Gastrocnemius medialis (tissue), 4 donors: ENCODE results near the gene MNX1. TPM values are rescaled to one million over a fixed set of nuclear protein-coding genes. Genes with fewer than 3 reads are reported as not detected.
A peak's percentile ranks its signal among the peaks of the same experiment; 100 is the strongest.

Source experiments
- ATAC-seq, 2 donors: fragments of 150-250 bp; one replicate each; pipeline ENCODE4 v1.9.1; 2016
- DNase-seq, 2 donors: peaks; one replicate each; pipeline ENCODE4 v3.0.0-alpha.2; 2019
- H3K27ac ChIP-seq, 4 donors: fragments of 200-600 bp; sonication (generic); 1 replicate in 1 of 4; 2 replicates in 3 of 4; pipeline ENCODE4 v1.5.1; 2016 to 2018; ENCODE audit warnings: mild to moderate bottlenecking in 2 of 4, moderate library complexity in 1 of 4
- H3K27me3 ChIP-seq, 3 donors: fragments of 200-600 bp; sonication (generic) in 2 of 3; 1 replicate in 1 of 3; 2 replicates in 2 of 3; pipeline versions ENCODE4 v1.5.1 to v1.6.0; 2016 to 2019; ENCODE audit warnings: mild to moderate bottlenecking in 1 of 3, moderate library complexity in 1 of 3
- H3K36me3 ChIP-seq, 2 donors: fragments of 200-600 bp; sonication (generic) in 1 of 2; one replicate each; pipeline ENCODE4 v1.5.1; 2017 to 2018
- H3K4me1 ChIP-seq, 2 donors: fragments of 200-600 bp; sonication (generic) in 1 of 2; one replicate each; pipeline ENCODE4 v1.5.1; 2016 to 2017; ENCODE audit warnings: mild to moderate bottlenecking in 2 of 2
- H3K4me3 ChIP-seq, 4 donors: fragments of 200-600 bp; sonication (generic) in 3 of 4; 1 replicate in 1 of 4; 2 replicates in 3 of 4; pipeline ENCODE4 v1.5.1; 2016 to 2019; ENCODE audit warnings: mild to moderate bottlenecking in 2 of 4
- H3K9me3 ChIP-seq, 3 donors: fragments of 200-600 bp; sonication (generic) in 2 of 3; 1 replicate in 1 of 3; 2 replicates in 2 of 3; pipeline ENCODE4 v1.5.1; 2016 to 2019
- POLR2A ChIP-seq, 2 donors: fragments of 450-650 bp; IDR thresholded peaks; one replicate each; pipeline ENCODE4 v1.6.1; 2017; ENCODE audit warnings: antibody characterized with exemption in 2 of 2, mild to moderate bottlenecking in 2 of 2, moderate library complexity in 2 of 2
- in situ Hi-C, 4 donors: fragments of 200-750 bp; cut with MboI; loops; one replicate each; pipeline versions ENCODE4 v1.15.0 to v1.8.0; 2017; ENCODE audit warnings: low sequenced_read_pairs in 4 of 4
- intact Hi-C: fragments of 100-400 bp; cut with DNase I; formaldehyde crosslinking; loops from one replicate; pipeline ENCODE4 v1.15.1; 2023; ENCODE audit warnings: low total_unique reads
- total RNA-seq, 4 donors: library from RNA; depleted of rRNA; stranded (reverse); fragments of >200 nt; gene quantifications; one replicate each; pipeline versions ENCODE4 v1.1.0 to v1.2.3, GENCODE V29; 2016
- TF ChIP-seq, protein P1 (sequence below), 5 experiments: fragments of 450-650 bp in 3 of 5; fragments of 200-600 bp in 2 of 5; sonication (generic) in 2 of 5; IDR thresholded peaks in 4 of 5; conservative IDR thresholded peaks in 1 of 5; 1 replicate in 4 of 5; 2 replicates in 1 of 5; pipeline ENCODE4 v1.5.1; 2016 to 2019; ENCODE audit warnings: antibody characterized with exemption in 5 of 5, mild to moderate bottlenecking in 3 of 5, moderate library complexity in 3 of 5

The MNX1 gene
- total RNA-seq, 4 donors from 2014 or later = 0.16 to 0.20 TPM; not detected in 2

DNA sequence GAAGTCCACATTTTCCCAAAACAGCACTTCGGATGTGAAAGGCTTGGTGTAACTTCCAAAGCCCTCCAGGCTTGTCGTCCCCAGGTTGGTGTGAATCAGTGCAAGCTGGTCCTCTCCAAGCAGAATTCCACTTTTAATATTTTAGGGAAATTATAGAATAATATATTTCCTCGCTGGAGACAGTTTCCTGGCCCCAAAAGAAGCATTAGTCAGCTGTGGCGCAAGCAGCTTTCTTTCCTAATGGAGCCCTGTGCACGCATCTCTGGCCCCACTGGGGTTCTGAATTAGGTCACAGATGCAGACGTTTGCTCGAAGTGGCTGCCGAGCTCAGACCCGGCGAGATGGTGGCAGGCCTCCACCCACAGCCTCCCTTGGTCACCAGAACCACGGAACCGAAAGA, 33.3 kb upstream of the MNX1 start:
- H3K36me3 ChIP-seq = no peaks in the 10 kb centered on the region
- in situ Hi-C loops (no loop called here), intact Hi-C loops (loop anchor here (5.0 kb wide), 1 partner anchor 51 kb away; no protein-coding TSS in a partner anchor)
- peaks cover 0 to 5% (median 3%) of the 10 kb centered on the region in 3 donors for H3K27me3 ChIP-seq
- ATAC-seq (peak; percentile 72 to 74), DNase-seq (peak; percentile 28 to 58)
- TF ChIP-seq POLR2A (IDR thresholded peaks at IDR 0.05) = no peak
- TF ChIP-seq, protein P1, sequence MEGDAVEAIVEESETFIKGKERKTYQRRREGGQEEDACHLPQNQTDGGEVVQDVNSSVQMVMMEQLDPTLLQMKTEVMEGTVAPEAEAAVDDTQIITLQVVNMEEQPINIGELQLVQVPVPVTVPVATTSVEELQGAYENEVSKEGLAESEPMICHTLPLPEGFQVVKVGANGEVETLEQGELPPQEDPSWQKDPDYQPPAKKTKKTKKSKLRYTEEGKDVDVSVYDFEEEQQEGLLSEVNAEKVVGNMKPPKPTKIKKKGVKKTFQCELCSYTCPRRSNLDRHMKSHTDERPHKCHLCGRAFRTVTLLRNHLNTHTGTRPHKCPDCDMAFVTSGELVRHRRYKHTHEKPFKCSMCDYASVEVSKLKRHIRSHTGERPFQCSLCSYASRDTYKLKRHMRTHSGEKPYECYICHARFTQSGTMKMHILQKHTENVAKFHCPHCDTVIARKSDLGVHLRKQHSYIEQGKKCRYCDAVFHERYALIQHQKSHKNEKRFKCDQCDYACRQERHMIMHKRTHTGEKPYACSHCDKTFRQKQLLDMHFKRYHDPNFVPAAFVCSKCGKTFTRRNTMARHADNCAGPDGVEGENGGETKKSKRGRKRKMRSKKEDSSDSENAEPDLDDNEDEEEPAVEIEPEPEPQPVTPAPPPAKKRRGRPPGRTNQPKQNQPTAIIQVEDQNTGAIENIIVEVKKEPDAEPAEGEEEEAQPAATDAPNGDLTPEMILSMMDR (IDR thresholded peaks at IDR 0.05 in 4 of 5, conservative IDR thresholded peaks at IDR 0.05 in 1 of 5) = no peak
- H3K4me1 ChIP-seq = no peaks in the 10 kb centered on the region
- no peak overlapping the region for H3K4me3 ChIP-seq
- H3K27ac ChIP-seq = peak overlapping the region in 1 of 4 donors; percentile 31
- H3K9me3 ChIP-seq = no peaks in the 10 kb centered on the region

DNA sequence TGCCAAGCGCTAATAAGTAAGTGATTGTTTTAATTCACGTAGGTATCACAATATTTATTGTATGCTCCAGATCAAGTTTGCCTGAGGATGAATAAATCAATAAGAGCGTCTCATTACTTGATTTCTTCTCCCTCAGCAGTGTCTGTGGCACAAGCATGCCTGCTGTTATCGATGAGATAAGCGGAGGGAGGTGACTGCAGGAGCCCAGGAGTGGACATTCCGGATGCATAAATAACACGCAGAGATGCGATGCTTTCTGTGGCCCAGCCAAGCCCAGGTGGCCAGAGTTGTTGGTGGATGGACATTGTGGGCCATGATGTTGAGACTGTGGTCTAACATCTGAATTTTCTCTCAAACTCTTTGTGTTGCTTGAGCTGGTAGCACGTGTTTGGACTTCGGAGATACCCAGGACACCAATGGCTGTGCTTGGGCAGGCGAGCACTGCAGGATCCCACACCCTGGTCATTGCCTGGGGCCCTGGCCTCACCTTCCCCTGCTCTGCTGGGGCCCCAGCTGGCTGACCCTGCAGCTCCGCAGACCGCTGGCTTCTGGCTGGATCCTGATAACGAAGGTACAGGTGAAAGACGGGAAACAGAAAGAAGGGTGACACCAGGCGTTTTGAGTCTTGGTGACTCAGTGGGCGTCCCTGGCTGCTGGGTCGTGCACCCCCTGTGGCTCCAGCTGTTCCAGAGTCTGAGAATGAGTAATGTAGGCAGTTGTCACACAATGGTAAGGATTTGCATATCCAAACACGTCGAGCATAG, 31.2 kb upstream of the MNX1 start:
- no peaks in the 10 kb centered on the region for H3K4me1 ChIP-seq
- H3K27me3 ChIP-seq = peaks cover 0 to 6% (median 5%) of the 10 kb centered on the region in 3 donors
- no peak overlapping the region for H3K4me3 ChIP-seq
- no peaks in the 10 kb centered on the region for H3K9me3 ChIP-seq
- TF ChIP-seq, protein P1 (IDR thresholded peaks at IDR 0.05 in 4 of 5, conservative IDR thresholded peaks at IDR 0.05 in 1 of 5) = no peak
- no peak for TF ChIP-seq POLR2A (IDR thresholded peaks at IDR 0.05)
- in situ Hi-C loops = no loop called here
- no peak overlapping the region for H3K27ac ChIP-seq
- intact Hi-C loops = loop anchor here (5.0 kb wide), 1 partner anchor 49 kb away; no protein-coding TSS in a partner anchor
- DNase-seq (no peak), ATAC-seq (no peak)
- no peaks in the 10 kb centered on the region for H3K36me3 ChIP-seq

DNA sequence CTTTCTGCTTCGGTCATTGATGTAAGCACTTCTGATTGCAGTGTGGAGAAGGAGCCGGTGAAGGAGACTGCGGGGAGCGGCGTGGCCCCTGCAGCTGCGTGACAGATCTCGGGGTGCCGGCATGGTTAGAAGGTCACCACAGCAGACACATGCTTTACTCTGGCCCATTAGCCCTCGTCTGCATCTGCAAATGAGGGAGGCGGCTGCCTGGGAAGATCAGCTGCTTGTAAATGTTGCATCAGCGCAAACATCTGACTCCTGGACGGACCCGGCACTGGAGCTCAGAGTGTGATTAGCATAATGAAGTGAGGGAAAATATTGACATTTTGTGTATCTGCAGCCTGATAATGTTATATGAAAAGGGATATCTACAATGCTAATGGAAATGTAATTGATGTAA, 30.5 kb upstream of the MNX1 start:
- ATAC-seq (no peak), DNase-seq (no peak)
- H3K4me1 ChIP-seq = no peaks in the 10 kb centered on the region
- peaks cover 0 to 5% (median 0%) of the 10 kb centered on the region in 3 donors for H3K9me3 ChIP-seq
- in situ Hi-C loops (no loop called here), intact Hi-C loops (loop anchor here (5.0 kb wide), 1 partner anchor 49 kb away; no protein-coding TSS in a partner anchor)
- TF ChIP-seq, protein P1 (IDR thresholded peaks at IDR 0.05 in 4 of 5, conservative IDR thresholded peaks at IDR 0.05 in 1 of 5) = no peak
- TF ChIP-seq POLR2A (IDR thresholded peaks at IDR 0.05) = no peak
- H3K4me3 ChIP-seq = no peak overlapping the region
- H3K27ac ChIP-seq = no peak overlapping the region
- H3K36me3 ChIP-seq = no peaks in the 10 kb centered on the region
- peaks cover 0 to 10% (median 5%) of the 10 kb centered on the region in 3 donors for H3K27me3 ChIP-seq

DNA sequence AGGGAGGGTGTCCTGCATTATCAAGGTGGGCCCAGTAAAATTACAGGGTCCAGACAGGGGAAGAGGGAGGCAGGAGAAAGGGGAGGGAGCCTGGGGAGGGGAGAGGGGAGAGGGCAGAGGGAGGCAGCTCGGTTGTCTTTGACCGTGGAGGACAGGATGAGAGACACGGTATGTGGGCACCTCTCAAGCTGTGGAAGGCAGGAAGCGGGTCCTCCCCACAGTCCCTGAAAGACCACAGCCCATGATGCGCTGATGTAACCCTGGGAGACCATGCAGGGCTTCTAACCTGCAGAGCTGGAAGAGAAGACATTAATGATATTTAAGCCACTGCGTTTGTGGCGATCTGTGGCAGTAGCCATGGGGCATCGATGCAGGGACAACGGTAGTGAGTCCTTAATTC, 27.2 kb upstream of the MNX1 start:
- ATAC-seq (no peak), DNase-seq (no peak)
- intact Hi-C loops (no loop called here), in situ Hi-C loops (no loop called here)
- Histone ChIP-seq H3K4me1 (no peaks in the 10 kb centered on the region), H3K27me3 (peaks cover 0 to 18% (median 5%) of the 10 kb centered on the region in 3 donors), H3K9me3 (peaks cover 0 to 5% (median 0%) of the 10 kb centered on the region in 3 donors), H3K4me3 (no peak overlapping the region), H3K36me3 (no peaks in the 10 kb centered on the region), H3K27ac (no peak overlapping the region)
- TF ChIP-seq, protein P1 (IDR thresholded peaks at IDR 0.05 in 4 of 5, conservative IDR thresholded peaks at IDR 0.05 in 1 of 5) = no peak
- TF ChIP-seq POLR2A (IDR thresholded peaks at IDR 0.05) = no peak
